ENCODE results near the gene PURB.

GRCh38 chr7:44920119-44920518 lies 34.8 kb upstream of the PURB start:
- TF ChIP-seq CTCF (conservative IDR thresholded peaks at IDR 0.05; ENCODE audit: low read depth in 2 of 2) (no peak), REST (IDR thresholded peaks at IDR 0.05; ENCODE audit: unreplicated experiment) (no peak), EZH2 (IDR thresholded peaks at IDR 0.05; ENCODE audit: low read depth, unreplicated experiment) (no peak), POLR2AphosphoS5 (IDR thresholded peaks at IDR 0.05; ENCODE audit: low read depth) (no peak), EZH2phosphoT487 (IDR thresholded peaks at IDR 0.05; ENCODE audit: unreplicated experiment) (no peak), ZNF114 (CRISPR knock-in tag; IDR thresholded peaks at IDR 0.05) (no peak), NANOG (IDR thresholded peaks at IDR 0.05; ENCODE audit: borderline replicate concordance) (no peak), ZNF331 (CRISPR knock-in tag; IDR thresholded peaks at IDR 0.05; ENCODE audit: low read depth) (no peak), CREB1 (CRISPR knock-in tag; IDR thresholded peaks at IDR 0.05; ENCODE audit: low read depth) (no peak), JUNB (IDR thresholded peaks at IDR 0.05; ENCODE audit: unreplicated experiment) (no peak)
- TF ChIP-seq, protein P1, sequence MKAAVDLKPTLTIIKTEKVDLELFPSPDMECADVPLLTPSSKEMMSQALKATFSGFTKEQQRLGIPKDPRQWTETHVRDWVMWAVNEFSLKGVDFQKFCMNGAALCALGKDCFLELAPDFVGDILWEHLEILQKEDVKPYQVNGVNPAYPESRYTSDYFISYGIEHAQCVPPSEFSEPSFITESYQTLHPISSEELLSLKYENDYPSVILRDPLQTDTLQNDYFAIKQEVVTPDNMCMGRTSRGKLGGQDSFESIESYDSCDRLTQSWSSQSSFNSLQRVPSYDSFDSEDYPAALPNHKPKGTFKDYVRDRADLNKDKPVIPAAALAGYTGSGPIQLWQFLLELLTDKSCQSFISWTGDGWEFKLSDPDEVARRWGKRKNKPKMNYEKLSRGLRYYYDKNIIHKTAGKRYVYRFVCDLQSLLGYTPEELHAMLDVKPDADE (IDR thresholded peaks at IDR 0.05) = no peak

Data from GM23338 (cell line).